ENCODE data around the gene PITPNM3.

GRCh38 chr17:6423931-6424330 is 132.4 kb downstream of the PITPNM3 start:
- no peak for TF ChIP-seq CTCF (IDR thresholded peaks at IDR 0.05)
- no peak for TF ChIP-seq POLR2A (IDR thresholded peaks at IDR 0.05)
